Measurements from ENCODE around the gene RBMX2.
A peak's percentile ranks its signal among the peaks of the same experiment; 100 is the strongest.
"Not testable (repeated sequence)": the region's sequence is repeated elsewhere in the genome, so short reads cannot be mapped to it uniquely, and the experiment has no call there.

Gene RBMX2, protein sequence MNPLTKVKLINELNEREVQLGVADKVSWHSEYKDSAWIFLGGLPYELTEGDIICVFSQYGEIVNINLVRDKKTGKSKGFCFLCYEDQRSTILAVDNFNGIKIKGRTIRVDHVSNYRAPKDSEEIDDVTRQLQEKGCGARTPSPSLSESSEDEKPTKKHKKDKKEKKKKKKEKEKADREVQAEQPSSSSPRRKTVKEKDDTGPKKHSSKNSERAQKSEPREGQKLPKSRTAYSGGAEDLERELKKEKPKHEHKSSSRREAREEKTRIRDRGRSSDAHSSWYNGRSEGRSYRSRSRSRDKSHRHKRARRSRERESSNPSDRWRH

DNA sequence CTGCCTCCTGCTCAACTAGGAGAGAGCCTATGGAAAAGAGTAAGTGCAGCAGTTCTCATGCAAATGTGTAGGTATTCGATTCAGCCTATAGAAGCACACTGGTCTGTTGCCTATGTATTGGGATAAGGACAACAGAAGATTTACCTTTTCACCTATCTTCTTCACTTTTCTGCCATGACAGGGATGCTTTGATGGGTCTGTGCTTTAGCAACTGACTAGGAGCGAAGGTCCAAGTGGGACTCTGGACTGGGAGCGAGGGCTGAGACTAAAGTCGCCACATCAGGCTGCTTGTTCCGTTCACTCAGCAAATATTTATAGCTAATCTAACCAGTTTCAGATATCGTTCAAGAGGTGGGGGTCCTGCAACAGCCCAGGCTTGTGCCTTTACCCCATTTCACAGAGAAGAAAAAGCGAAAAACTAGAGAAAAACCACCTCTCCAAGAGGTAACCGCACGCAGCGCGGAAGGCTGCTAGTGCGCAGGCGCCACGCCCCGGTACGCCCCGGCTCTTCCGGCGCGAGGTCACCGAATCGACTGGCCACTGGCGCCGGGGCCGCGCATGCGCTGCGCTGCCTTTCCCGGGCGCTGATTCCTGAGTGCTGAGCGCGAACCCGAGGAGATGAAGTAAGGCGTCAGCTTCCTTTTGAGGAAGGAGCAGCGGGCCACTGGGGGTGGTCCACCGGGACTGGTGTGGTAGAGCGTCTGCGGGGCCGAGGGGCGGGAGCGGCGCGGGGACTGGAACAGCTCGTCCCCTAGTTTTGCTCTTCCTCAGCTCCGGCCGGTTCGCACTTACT is at the start of gene RBMX2:
Gene RBMX2, plus strand, starts transcription at position 573 of the 793 bp plus-strand sequence. Its CDS starts 46 bp downstream, at position 619.
- peak; percentile 49 for DNase-seq (ENCODE audit: low read depth)

DNA sequence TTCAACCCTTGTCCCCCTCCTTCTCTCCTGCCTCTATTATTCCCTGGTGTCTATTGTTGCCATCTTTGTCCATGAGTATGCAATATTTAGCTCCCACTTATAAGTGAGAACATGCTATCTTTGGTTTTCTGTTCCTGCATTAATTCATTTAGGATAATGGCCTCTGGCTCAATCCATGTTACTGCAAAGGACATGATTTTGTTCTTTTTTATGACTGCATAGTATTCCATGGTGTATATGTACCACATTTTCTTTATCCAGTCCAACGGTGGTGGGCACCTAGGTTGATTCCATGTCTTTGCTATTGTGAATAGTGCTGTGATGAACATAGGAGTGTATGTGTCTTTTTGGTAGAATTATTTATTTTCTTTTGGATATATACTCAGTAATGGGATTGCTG is 49.7 kb upstream of the RBMX2 start:
- not testable (repeated sequence) for DNase-seq (ENCODE audit: low read depth)

DNA sequence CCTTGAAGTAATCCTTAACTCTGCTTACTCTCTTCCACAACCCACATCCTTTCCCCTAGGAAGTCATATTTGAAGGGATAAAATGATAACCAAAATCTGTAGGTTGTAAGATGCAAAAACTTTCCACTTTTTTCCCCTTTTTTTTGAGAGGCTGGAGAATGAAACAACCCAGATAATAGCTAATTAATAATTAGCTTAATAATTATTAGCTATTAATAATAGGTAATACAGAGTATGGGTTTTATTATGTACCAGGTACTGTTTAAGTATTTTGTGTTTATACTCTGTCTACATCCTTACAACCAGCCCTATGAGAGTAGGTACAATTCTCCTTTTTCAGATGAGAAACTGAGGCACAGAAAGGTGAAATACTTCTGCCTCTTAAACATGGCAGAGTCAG is 25.7 kb upstream of the RBMX2 start:
- no peak for DNase-seq (ENCODE audit: low read depth)

GRCh38 chrX:130378024-130378669 is 23.6 kb upstream of the RBMX2 start:
- no peak for DNase-seq (ENCODE audit: low read depth)

DNA sequence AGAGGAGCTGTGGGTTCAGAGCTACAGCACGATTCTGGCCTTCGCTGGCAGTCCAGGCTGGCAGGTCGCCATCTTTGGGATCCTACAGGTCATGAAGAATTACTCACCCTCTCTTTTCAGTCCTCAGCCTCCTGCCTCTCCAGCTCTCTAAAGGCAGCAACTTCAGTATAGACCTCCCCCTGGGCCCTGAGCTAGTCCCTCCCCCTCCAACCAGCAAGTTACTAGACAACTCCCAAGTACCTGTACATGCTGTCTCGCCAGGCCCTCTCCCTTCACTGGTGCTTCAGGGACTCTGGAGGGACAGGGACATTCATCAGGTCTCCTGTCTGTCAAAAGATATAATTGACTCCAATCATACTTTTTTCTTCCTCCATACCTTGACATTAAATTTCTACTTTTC is 16.3 kb upstream of the RBMX2 start, which contains the start of gene GPR119:
Gene GPR119, minus strand, starts transcription at position 155 of the 400 bp plus-strand sequence. CDS start 227 bp downstream, outside the sequence.
- no peak for DNase-seq (ENCODE audit: low read depth)

GRCh38 chrX:130386408-130386808 is 15.4 kb upstream of the RBMX2 start:
- DNase-seq (ENCODE audit: low read depth), result no peak

DNA sequence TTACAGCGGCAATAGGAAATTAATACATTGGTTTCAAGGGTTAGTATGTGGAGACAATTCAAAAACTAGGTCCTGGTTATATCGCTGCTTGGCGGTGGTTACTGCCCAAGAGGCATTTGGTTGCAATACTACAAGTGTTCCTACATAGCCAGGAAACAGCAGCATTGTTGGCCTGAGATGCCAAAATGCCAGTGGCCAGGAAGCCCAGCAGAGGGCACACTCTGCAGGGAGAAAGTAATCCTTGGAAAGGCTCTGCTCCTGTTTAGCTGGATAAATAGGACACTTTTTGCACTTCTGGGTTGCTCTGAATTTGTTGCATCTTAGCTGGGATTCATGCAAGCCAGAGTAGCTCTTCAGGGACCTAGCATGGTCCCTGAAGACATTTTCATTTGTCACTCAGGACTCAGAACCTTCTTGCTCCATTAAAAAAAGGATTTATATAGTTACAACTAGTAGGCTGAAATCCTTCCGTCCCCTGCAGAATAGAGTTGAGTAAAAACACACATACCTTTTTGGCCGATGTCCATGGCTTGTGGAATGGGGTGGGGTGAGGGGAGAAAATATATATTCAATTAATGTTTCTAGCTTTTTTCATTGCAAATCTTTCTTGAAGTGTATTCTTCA is 8.2 kb upstream of the RBMX2 start:
- DNase-seq (ENCODE audit: low read depth), result peak; percentile 33

DNA sequence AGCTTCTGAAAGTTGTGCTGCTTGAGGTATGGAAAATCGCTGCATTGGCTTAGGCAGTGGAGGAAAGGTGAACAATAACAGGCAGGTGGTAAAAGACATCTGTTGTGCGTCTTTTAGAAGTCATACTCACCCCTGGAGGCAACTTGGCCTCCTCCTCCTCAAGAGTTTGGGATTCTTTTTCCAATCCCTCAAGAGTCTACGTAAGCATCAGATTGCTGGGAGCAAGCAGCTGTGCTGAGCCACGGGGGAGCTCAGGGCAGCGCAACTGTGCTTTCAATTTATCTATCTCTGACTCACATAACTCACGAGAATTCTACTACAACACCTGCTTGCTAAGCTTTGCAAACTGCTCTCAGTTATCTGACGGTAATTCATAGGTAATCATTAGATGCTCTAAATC is 6.4 kb upstream of the RBMX2 start:
- no peak for DNase-seq (ENCODE audit: low read depth)

GRCh38 chrX:130402208-130402684 is 459 bp downstream of the RBMX2 start:
- DNase-seq (ENCODE audit: low read depth), result no peak

DNA sequence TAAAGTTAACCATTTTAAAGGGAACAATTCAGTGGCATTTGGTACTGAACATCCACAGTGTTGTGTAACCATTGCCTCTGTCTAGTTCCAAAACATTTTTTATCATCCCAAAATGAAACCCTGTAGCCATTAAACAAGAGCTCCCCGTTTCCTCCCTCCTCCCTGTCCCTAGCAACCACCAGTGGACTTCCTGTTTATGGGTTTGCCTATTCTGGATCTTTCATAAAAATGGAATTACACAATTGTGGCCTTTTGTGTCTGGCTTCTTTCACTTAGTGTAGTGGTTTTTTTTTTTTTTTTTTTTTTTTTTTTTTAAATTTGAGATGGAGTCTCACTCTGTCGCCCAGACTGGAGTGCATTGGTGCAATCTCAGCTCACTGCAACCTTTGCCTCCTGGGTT is 11.6 kb downstream of the RBMX2 start:
- DNase-seq (ENCODE audit: low read depth), result peak; percentile 30

GRCh38 chrX:130414800-130415199 is 13.0 kb downstream of the RBMX2 start:
- DNase-seq (ENCODE audit: low read depth), result no peak

GRCh38 chrX:130415201-130415600 is 13.4 kb downstream of the RBMX2 start:
- DNase-seq (ENCODE audit: low read depth), result peak; percentile 46

DNA sequence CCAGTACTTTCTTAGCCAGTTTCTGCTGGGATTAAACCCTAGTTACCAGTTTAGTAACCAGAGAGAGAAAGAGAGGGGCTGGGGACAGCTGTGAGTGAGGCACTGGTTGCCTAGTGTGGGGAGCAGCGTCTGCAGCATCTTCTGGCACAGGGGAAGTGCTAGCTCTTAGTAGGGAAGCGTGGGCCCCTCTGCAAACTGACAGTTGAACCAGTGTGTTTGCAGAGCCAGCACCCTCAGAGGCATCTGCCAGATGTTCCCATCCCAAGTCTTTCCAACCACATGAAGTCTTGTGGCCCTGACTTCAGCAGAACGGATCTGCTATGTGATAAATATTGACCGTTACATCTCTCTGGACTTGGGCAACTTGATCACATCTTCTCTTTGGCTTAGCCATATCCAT is 15.0 kb downstream of the RBMX2 start:
- no peak for DNase-seq (ENCODE audit: low read depth)

DNA sequence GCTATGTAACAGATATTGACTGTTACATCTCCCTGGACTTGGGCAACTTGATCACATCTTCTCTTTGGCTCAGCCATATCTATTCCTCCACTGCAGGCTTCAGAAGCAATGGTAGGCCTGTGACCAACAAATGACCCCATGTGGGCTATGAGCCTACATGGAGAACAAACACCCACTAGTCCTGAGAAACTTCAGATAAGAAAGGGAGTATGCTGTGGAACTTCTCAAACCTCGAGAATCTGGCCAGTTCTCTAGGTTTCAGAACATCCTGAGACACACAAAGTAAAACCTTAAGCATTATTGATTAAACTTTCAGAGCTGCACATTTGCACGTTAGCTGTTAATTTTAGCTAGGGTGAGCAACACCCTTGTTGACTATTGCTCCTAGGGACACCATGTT is 16.3 kb downstream of the RBMX2 start:
- no peak for DNase-seq (ENCODE audit: low read depth)

DNA sequence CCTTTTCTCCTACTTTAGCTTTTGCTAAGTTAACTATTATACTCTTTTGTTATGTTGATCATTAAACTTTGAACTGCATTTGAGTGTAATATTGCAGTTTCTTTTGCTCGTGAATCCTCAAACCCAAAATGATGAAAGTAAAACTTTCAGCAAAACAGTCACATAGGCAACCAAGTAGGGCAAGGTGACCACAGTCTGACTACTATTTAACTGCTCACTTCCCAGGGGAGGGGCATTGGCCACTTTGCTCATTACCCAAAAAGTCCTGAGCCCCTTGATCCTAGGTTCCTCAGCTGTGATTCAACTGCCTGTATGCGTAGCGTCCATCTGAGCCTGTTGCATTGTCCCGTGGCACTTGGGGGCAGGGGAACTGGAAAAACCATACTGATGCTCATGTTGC is 17.0 kb downstream of the RBMX2 start:
- no peak for DNase-seq (ENCODE audit: low read depth)

- no peak for DNase-seq (ENCODE audit: low read depth)
These were observed 17.5 kb downstream of the RBMX2 start for GRCh38 chrX:130419263-130419662.

DNA sequence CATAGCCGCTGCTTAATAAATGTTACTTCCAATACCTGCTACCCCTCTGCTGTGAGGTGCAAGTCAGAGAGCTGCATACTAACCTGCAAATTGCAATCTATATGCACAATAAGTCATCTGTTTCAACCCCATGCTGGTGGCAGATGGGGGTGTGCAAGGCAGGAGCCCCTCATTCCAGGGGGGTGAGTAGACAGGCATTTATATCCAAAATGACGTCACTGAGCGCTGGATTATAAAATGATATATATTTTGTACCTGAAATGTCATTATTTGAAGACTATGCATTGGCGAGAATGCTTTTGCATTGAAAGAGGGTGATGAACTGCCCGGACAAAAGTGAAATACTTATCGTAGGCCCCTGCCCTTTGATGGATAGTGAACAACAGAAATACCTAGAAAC is 24.7 kb downstream of the RBMX2 start:
- no peak for DNase-seq (ENCODE audit: low read depth)

DNA sequence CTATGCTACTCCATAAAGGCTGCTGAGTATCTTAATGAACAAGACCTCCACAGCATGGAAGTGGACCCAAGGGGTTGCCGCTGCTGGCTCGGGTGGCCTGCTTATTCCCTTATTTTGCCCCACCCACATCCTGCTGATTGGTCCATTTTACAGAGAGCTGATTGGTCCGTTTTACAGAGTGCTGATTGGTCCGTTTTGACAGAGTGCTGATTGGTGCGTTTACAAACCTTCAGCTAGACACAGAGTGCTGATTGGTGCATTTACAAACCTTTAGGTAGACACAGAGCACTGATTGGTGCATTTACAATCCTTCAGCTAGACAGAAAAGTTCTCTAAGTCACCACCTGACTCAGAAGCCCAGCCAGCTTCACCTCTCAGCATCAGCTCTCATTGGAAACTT is 27.4 kb downstream of the RBMX2 start:
- DNase-seq (ENCODE audit: low read depth), result not testable (repeated sequence)

GRCh38 chrX:130435937-130436336 is 34.1 kb downstream of the RBMX2 start:
- DNase-seq (ENCODE audit: low read depth), result no peak

DNA sequence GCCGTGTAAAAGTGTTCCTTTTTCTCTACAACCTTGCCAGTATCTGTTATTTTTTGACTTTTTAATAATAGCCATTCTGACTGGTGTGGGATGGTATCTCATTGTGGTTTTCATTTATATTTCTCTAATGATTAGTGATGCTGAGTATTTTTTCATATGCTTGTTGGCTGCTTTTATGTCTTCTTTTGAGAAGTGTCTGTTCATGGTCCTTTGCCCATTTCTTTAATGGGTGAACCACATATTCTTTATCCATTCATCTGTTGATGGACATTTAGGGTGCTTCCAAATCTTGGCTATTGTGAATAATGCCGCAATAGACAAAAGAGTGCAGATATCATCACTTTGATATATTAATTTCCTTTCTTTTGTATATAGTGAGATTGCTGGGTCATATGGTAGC is 36.2 kb downstream of the RBMX2 start:
- DNase-seq (ENCODE audit: low read depth), result not testable (repeated sequence)

GRCh38 chrX:130443875-130444274 is 42.1 kb downstream of the RBMX2 start:
- no peak for DNase-seq (ENCODE audit: low read depth)

DNA sequence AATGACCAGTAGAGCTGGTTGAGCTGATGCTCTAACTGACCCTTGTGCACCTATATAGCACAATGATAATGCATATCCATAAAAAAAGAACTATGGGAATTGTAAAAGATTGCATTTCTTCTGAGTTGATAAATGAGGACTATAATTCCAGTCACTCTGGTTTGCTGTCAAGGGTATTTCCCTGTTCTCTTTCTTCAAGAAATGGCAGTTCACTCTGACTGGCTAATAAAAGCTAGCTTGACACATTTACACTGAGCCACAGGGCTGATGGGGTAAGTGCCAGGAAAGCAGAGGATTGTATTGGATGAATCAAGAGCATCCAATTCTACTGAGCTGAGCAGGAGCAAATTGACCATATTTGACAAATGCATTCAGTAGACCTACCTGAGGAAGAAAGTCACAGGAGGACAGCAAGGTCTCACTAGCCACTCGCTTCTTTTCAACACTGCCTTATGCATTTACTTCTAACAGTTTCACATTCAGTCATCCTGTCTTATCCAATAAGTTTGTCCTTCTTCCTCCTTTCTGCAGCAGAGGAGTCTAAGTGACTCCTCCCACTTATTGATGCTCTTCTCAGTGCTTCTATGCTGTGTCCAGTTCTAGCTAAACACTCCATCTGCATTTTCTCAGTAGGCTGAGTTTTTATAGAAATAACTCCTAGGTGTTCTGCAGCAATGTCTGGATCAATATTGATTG is 43.0 kb downstream of the RBMX2 start:
- DNase-seq (ENCODE audit: low read depth), result no peak
